ENCODE measurements around the gene LDLRAD4. TPM values are rescaled to one million over a fixed set of nuclear protein-coding genes. Genes with fewer than 3 reads are reported as not detected.

LDLRAD4 gene
- polyA plus RNA-seq, 1 experiment = not detected

GRCh38 chr18:13240060-13240725 is 21.6 kb downstream of the LDLRAD4 start:
- H3K27me3 ChIP-seq (ENCODE audit: control insufficient read depth, insufficient read depth, low read length) = no peaks in the 10 kb centered on the region
- no peak for TF ChIP-seq CTCF (IDR thresholded peaks at IDR 0.05; ENCODE audit: low read depth, low read length)
- H3K4me3 ChIP-seq (ENCODE audit: low read depth, low read length) = no peak overlapping the region
- H3K9me3 ChIP-seq (ENCODE audit: control insufficient read depth, insufficient read depth, low read length) = no peaks in the 10 kb centered on the region
- DNase-seq (ENCODE audit: low read depth, low spot score) = no peak
- POLR2A ChIA-PET = no interaction called here
- CTCF ChIA-PET = no interaction called here
- no peak overlapping the region for H3K27ac ChIP-seq (ENCODE audit: low read depth, low read length)

GRCh38 chr18:13241083-13241892 is 22.7 kb downstream of the LDLRAD4 start:
- no peaks in the 10 kb centered on the region for H3K27me3 ChIP-seq (ENCODE audit: control insufficient read depth, insufficient read depth, low read length)
- H3K9me3 ChIP-seq (ENCODE audit: control insufficient read depth, insufficient read depth, low read length) = no peaks in the 10 kb centered on the region
- DNase-seq (ENCODE audit: low read depth, low spot score) = no peak
- TF ChIP-seq CTCF (IDR thresholded peaks at IDR 0.05; ENCODE audit: low read depth, low read length) = no peak
- no peak overlapping the region for H3K4me3 ChIP-seq (ENCODE audit: low read depth, low read length)
- ChIA-PET POLR2A (no interaction called here), CTCF (no interaction called here)
- no peak overlapping the region for H3K27ac ChIP-seq (ENCODE audit: low read depth, low read length)

- Histone ChIP-seq H3K9me3 (ENCODE audit: control insufficient read depth, insufficient read depth, low read length) (no peaks in the 10 kb centered on the region), H3K4me3 (ENCODE audit: low read depth, low read length) (no peak overlapping the region), H3K27me3 (ENCODE audit: control insufficient read depth, insufficient read depth, low read length) (no peaks in the 10 kb centered on the region), H3K27ac (ENCODE audit: low read depth, low read length) (no peak overlapping the region)
- ChIA-PET POLR2A (no interaction called here), CTCF (no interaction called here)
- no peak for TF ChIP-seq CTCF (IDR thresholded peaks at IDR 0.05; ENCODE audit: low read depth, low read length)
- no peak for DNase-seq (ENCODE audit: low read depth, low spot score)
These were observed 23.3 kb downstream of the LDLRAD4 start for GRCh38 chr18:13241893-13242175.

GRCh38 chr18:13242797-13243196 is 24.2 kb downstream of the LDLRAD4 start:
- no peak for TF ChIP-seq CTCF (IDR thresholded peaks at IDR 0.05; ENCODE audit: low read depth, low read length)
- no peak for DNase-seq (ENCODE audit: low read depth, low spot score)
- Histone ChIP-seq H3K27ac (ENCODE audit: low read depth, low read length) (no peak overlapping the region), H3K4me3 (ENCODE audit: low read depth, low read length) (no peak overlapping the region), H3K9me3 (ENCODE audit: control insufficient read depth, insufficient read depth, low read length) (no peaks in the 10 kb centered on the region), H3K27me3 (ENCODE audit: control insufficient read depth, insufficient read depth, low read length) (no peaks in the 10 kb centered on the region)
- POLR2A ChIA-PET = no interaction called here
- CTCF ChIA-PET = no interaction called here

- TF ChIP-seq CTCF (IDR thresholded peaks at IDR 0.05; ENCODE audit: low read depth, low read length) = no peak
- no peaks in the 10 kb centered on the region for H3K9me3 ChIP-seq (ENCODE audit: control insufficient read depth, insufficient read depth, low read length)
- H3K27ac ChIP-seq (ENCODE audit: low read depth, low read length) = no peak overlapping the region
- POLR2A ChIA-PET = no interaction called here
- CTCF ChIA-PET = no interaction called here
- no peaks in the 10 kb centered on the region for H3K27me3 ChIP-seq (ENCODE audit: control insufficient read depth, insufficient read depth, low read length)
- no peak overlapping the region for H3K4me3 ChIP-seq (ENCODE audit: low read depth, low read length)
- DNase-seq (ENCODE audit: low read depth, low spot score) = no peak
These were observed 24.8 kb downstream of the LDLRAD4 start for GRCh38 chr18:13243363-13243762.
